Spleen (tissue), 7 donors: Measurements from ENCODE around the gene CFAP210.

Source experiments
- POLR2A ChIP-seq, 3 donors: fragments of 450-650 bp; IDR thresholded peaks; one replicate each; pipeline ENCODE4 v1.5.1; 2017; ENCODE audit warnings: antibody characterized with exemption in 3 of 3, mild to moderate bottlenecking in 1 of 3
- POLR2AphosphoS5 ChIP-seq, 3 donors: sonication (generic); formaldehyde crosslinking; IDR thresholded peaks; one replicate each; pipeline ENCODE4 v1.5.1; 2017; ENCODE audit warnings: antibody characterized with exemption in 3 of 3
- TF ChIP-seq, protein P1 (sequence below), 11 experiments: fragments of 200-600 bp in 7 of 11; fragments of 450-650 bp in 4 of 11; sonication (generic) in 4 of 11; IDR thresholded peaks in 8 of 11; conservative IDR thresholded peaks in 3 of 11; 1 replicate in 7 of 11; 2 replicates in 4 of 11; pipeline versions ENCODE4 v1.4.0 to v1.8.0; 2016 to 2021; ENCODE audit warnings: antibody characterized with exemption in 11 of 11, inconsistent platforms in 4 of 11, mild to moderate bottlenecking in 1 of 11
- donor health status: DM: no; HTN: no; CAD: no; lungs with moderate emphysema.
- donor health status: DM: no; HTN: no; CAD: no.
- donor health status: DM: no; HTN: no; CAD: no.

DNA sequence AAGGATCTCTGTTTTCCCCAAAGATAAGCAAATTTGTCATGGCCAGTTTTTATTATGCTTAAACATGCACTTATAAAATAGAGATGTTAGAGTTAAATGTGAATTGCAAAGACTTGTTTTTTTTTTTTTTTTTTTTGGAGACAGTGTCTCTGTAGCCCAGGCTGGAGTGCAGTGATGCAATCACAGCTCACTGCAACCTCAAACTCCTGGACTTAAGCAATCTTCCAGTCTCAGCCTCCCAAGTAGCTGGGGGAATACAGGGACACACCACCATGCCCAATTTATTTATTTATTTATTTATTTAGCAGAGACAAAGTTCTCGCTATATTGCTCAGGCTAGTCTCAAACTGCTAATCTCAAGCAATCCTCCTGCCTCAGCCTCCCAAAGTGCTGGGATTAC lies 15.1 kb upstream of the CFAP210 start:
- TF ChIP-seq, protein P1, sequence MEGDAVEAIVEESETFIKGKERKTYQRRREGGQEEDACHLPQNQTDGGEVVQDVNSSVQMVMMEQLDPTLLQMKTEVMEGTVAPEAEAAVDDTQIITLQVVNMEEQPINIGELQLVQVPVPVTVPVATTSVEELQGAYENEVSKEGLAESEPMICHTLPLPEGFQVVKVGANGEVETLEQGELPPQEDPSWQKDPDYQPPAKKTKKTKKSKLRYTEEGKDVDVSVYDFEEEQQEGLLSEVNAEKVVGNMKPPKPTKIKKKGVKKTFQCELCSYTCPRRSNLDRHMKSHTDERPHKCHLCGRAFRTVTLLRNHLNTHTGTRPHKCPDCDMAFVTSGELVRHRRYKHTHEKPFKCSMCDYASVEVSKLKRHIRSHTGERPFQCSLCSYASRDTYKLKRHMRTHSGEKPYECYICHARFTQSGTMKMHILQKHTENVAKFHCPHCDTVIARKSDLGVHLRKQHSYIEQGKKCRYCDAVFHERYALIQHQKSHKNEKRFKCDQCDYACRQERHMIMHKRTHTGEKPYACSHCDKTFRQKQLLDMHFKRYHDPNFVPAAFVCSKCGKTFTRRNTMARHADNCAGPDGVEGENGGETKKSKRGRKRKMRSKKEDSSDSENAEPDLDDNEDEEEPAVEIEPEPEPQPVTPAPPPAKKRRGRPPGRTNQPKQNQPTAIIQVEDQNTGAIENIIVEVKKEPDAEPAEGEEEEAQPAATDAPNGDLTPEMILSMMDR (IDR thresholded peaks at IDR 0.05 in 8 of 11, conservative IDR thresholded peaks at IDR 0.05 in 3 of 11): no peak
- TF ChIP-seq POLR2A (IDR thresholded peaks at IDR 0.05) (no peak), POLR2AphosphoS5 (IDR thresholded peaks at IDR 0.05) (no peak)
